ENCODE measurements around the gene DGCR8.

DNA sequence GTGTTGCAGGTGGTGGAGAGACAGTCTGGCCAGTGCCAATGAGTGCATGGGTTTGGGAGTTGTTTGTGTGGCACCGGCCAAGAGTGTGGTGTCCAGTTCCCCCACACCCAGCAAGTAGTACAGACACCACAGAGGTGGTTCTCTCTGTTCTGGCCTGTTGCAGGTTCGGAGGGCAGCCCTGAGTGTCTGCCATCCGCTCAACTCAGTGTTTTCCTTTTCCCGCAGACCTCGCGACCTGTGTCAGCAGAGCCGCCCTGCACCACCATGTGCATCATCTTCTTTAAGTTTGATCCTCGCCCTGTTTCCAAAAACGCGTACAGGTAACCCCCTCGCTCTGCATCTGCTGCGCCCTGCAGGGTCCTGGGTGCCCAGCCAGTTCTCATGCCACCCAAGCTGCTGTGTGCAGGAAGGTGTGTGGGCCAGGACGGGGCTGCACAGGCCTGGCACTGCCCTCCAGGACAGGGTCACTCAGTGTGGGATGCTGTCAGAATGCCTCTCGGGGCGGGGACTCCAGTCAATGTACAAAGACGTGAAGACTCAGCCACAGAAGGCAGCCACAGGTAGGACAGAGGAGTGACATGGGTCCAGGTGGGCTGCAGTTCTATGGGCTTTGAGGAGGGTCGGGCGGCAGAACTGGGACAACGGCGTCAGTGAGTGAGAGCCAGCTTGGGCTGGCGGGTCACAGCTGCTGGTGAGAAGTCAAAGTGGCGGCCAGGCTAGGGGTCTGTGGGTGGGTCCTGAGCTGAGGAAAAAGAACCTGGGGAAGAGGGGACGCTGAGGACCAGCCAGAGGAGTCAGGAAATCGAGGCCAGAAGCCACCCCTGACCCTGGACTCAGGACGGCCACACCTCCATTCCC is 43.3 kb upstream of the DGCR8 start:
- TF ChIP-seq FOXA1 (IDR thresholded peaks at IDR 0.05) (no peak), FOXM1 (IDR thresholded peaks at IDR 0.05; ENCODE audit: borderline replicate concordance) (no peak), TARDBP (IDR thresholded peaks at IDR 0.05) (no peak), BHLHE40 (IDR thresholded peaks at IDR 0.05; ENCODE audit: borderline replicate concordance) (no peak), ZNF384 (IDR thresholded peaks at IDR 0.05) (no peak)
- TF ChIP-seq, protein P1, sequence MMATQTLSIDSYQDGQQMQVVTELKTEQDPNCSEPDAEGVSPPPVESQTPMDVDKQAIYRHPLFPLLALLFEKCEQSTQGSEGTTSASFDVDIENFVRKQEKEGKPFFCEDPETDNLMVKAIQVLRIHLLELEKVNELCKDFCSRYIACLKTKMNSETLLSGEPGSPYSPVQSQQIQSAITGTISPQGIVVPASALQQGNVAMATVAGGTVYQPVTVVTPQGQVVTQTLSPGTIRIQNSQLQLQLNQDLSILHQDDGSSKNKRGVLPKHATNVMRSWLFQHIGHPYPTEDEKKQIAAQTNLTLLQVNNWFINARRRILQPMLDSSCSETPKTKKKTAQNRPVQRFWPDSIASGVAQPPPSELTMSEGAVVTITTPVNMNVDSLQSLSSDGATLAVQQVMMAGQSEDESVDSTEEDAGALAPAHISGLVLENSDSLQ (IDR thresholded peaks at IDR 0.05) = no peak
